Stimulated activated naive B cell treated with anti-CD40 and anti-IgM and Interleukin-4, amounts not matched to agents 10 μg/mL and 1 μg/mL and 100 μg/mL, for 72 hours (primary cell): ENCODE data around the gene CPS1.

ENCODE experiments used
- ATAC-seq, 2 donors: fragments of 150-1000 bp; cut with Tn5 transposase; replicated peaks; 2 replicates each; pipeline ENCODE4 v1.10.0; 2021; ENCODE audit warnings: moderate library complexity in 1 of 2
- DNase-seq: peaks from one replicate; pipeline ENCODE4 v3.0.0; 2021
- H3K27ac Mint-ChIP-seq: one replicate; pipeline ENCODE4 v1.8.0; 2022; ENCODE audit warnings: mild to moderate bottlenecking, mixed read lengths
- H3K27me3 Mint-ChIP-seq, 2 donors: one replicate each; pipeline ENCODE4 v1.8.0; 2022; ENCODE audit warnings: mixed read lengths in 2 of 2
- H3K36me3 Mint-ChIP-seq, 2 donors: one replicate each; pipeline ENCODE4 v1.8.0; 2022; ENCODE audit warnings: mixed read lengths in 2 of 2, mild to moderate bottlenecking in 1 of 2
- H3K4me1 Mint-ChIP-seq, 2 donors: one replicate each; pipeline ENCODE4 v1.8.0; 2022; ENCODE audit warnings: mixed read lengths in 2 of 2, mild to moderate bottlenecking in 1 of 2
- H3K4me3 Mint-ChIP-seq, 2 donors: one replicate each; pipeline ENCODE4 v1.8.0; 2022; ENCODE audit warnings: mild to moderate bottlenecking in 2 of 2, mixed read lengths in 2 of 2, moderate library complexity in 1 of 2
- H3K9me3 Mint-ChIP-seq, 2 donors: one replicate each; pipeline ENCODE4 v1.8.0; 2022; ENCODE audit warnings: mixed read lengths in 2 of 2, mild to moderate bottlenecking in 1 of 2

Gene CPS1

GRCh38 chr2:210539578-210540416, 16.6 kb upstream of the CPS1 start:
- Mint-ChIP-seq H3K36me3 (no peaks in the 10 kb centered on the region), H3K27me3 (peaks cover 3 to 12% of the 10 kb centered on the region in 2 donors), H3K27ac (no peak overlapping the region), H3K9me3 (no peaks in the 10 kb centered on the region), H3K4me3 (no peak overlapping the region), H3K4me1 (no peaks in the 10 kb centered on the region)
- ATAC-seq, result no peak
- no peak for DNase-seq

GRCh38 chr2:210540471-210540870, 15.9 kb upstream of the CPS1 start:
- no peak overlapping the region for H3K27ac Mint-ChIP-seq
- DNase-seq (no peak), ATAC-seq (no peak)
- peaks cover 3 to 12% of the 10 kb centered on the region in 2 donors for H3K27me3 Mint-ChIP-seq
- H3K36me3 Mint-ChIP-seq, result no peaks in the 10 kb centered on the region
- no peaks in the 10 kb centered on the region for H3K4me1 Mint-ChIP-seq
- H3K9me3 Mint-ChIP-seq, result no peaks in the 10 kb centered on the region
- no peak overlapping the region for H3K4me3 Mint-ChIP-seq

- H3K9me3 Mint-ChIP-seq, result no peaks in the 10 kb centered on the region
- no peaks in the 10 kb centered on the region for H3K4me1 Mint-ChIP-seq
- DNase-seq, result no peak
Observed at GRCh38 chr2:210540900-210541289, 15.5 kb upstream of the CPS1 start.

GRCh38 chr2:210541290-210541902, 15.0 kb upstream of the CPS1 start:
- DNase-seq (no peak), ATAC-seq (no peak)
- Mint-ChIP-seq H3K4me3 (no peak overlapping the region), H3K4me1 (no peaks in the 10 kb centered on the region), H3K27ac (no peak overlapping the region), H3K36me3 (no peaks in the 10 kb centered on the region), H3K9me3 (no peaks in the 10 kb centered on the region), H3K27me3 (peaks cover 3 to 12% of the 10 kb centered on the region in 2 donors)

More at GRCh38 chr2:210540900-210541289, 15.5 kb upstream of the CPS1 start:
- no peak for ATAC-seq
- peaks cover 3 to 12% of the 10 kb centered on the region in 2 donors for H3K27me3 Mint-ChIP-seq
- H3K4me3 Mint-ChIP-seq, result no peak overlapping the region
- no peaks in the 10 kb centered on the region for H3K36me3 Mint-ChIP-seq
- H3K27ac Mint-ChIP-seq, result no peak overlapping the region

GRCh38 chr2:210544007-210544590, 12.3 kb upstream of the CPS1 start:
- H3K4me3 Mint-ChIP-seq, result no peak overlapping the region
- H3K27ac Mint-ChIP-seq, result no peak overlapping the region
- DNase-seq (no peak), ATAC-seq (no peak)
- peaks cover 3 to 14% of the 10 kb centered on the region in 2 donors for H3K27me3 Mint-ChIP-seq
- no peaks in the 10 kb centered on the region for H3K4me1 Mint-ChIP-seq
- no peaks in the 10 kb centered on the region for H3K36me3 Mint-ChIP-seq
- H3K9me3 Mint-ChIP-seq, result no peaks in the 10 kb centered on the region

- peaks cover 3 to 7% of the 10 kb centered on the region in 2 donors for H3K27me3 Mint-ChIP-seq
- DNase-seq, result no peak
- no peak for ATAC-seq
- no peaks in the 10 kb centered on the region for H3K36me3 Mint-ChIP-seq
- H3K4me1 Mint-ChIP-seq, result no peaks in the 10 kb centered on the region
- no peaks in the 10 kb centered on the region for H3K9me3 Mint-ChIP-seq
- no peak overlapping the region for H3K27ac Mint-ChIP-seq
- no peak overlapping the region for H3K4me3 Mint-ChIP-seq
Observed at GRCh38 chr2:210544831-210545230, 11.6 kb upstream of the CPS1 start.

- no peak overlapping the region for H3K4me3 Mint-ChIP-seq
- H3K27ac Mint-ChIP-seq, result no peak overlapping the region
- H3K9me3 Mint-ChIP-seq, result no peaks in the 10 kb centered on the region
- ATAC-seq (no peak), DNase-seq (no peak)
- H3K36me3 Mint-ChIP-seq, result no peaks in the 10 kb centered on the region
- H3K27me3 Mint-ChIP-seq, result peaks cover 3 to 5% of the 10 kb centered on the region in 2 donors
- H3K4me1 Mint-ChIP-seq, result no peaks in the 10 kb centered on the region
Observed at GRCh38 chr2:210546424-210547208, 9.8 kb upstream of the CPS1 start.

- H3K27ac Mint-ChIP-seq, result no peak overlapping the region
- ATAC-seq (no peak), DNase-seq (no peak)
- no peaks in the 10 kb centered on the region for H3K36me3 Mint-ChIP-seq
- H3K9me3 Mint-ChIP-seq, result no peaks in the 10 kb centered on the region
- H3K4me1 Mint-ChIP-seq, result no peaks in the 10 kb centered on the region
- H3K27me3 Mint-ChIP-seq, result peaks cover 3 to 5% of the 10 kb centered on the region in 2 donors
- H3K4me3 Mint-ChIP-seq, result no peak overlapping the region
Observed at GRCh38 chr2:210548031-210548430, 8.4 kb upstream of the CPS1 start.

GRCh38 chr2:210548878-210549384, 7.5 kb upstream of the CPS1 start:
- Mint-ChIP-seq H3K36me3 (no peaks in the 10 kb centered on the region), H3K27ac (no peak overlapping the region), H3K9me3 (no peaks in the 10 kb centered on the region), H3K27me3 (peaks cover under 1 to 5% of the 10 kb centered on the region in 2 donors), H3K4me3 (no peak overlapping the region), H3K4me1 (no peaks in the 10 kb centered on the region)
- DNase-seq (no peak), ATAC-seq (no peak)

GRCh38 chr2:210551001-210551400, 5.4 kb upstream of the CPS1 start:
- no peak overlapping the region for H3K27ac Mint-ChIP-seq
- H3K36me3 Mint-ChIP-seq, result no peaks in the 10 kb centered on the region
- no peak overlapping the region for H3K4me3 Mint-ChIP-seq
- H3K9me3 Mint-ChIP-seq, result no peaks in the 10 kb centered on the region
- DNase-seq (no peak), ATAC-seq (no peak)
- no peaks in the 10 kb centered on the region for H3K4me1 Mint-ChIP-seq
- peaks cover 4 to 5% of the 10 kb centered on the region in 2 donors for H3K27me3 Mint-ChIP-seq

GRCh38 chr2:210553373-210553772, 3.0 kb upstream of the CPS1 start:
- no peak for DNase-seq

GRCh38 chr2:210555555-210555954, 844 bp upstream of the CPS1 start:
- no peaks in the 10 kb centered on the region for H3K9me3 Mint-ChIP-seq
- no peak overlapping the region for H3K4me3 Mint-ChIP-seq
- ATAC-seq, result no peak
- no peak for DNase-seq
- no peaks in the 10 kb centered on the region for H3K36me3 Mint-ChIP-seq
- no peak overlapping the region for H3K27ac Mint-ChIP-seq
- H3K4me1 Mint-ChIP-seq, result no peaks in the 10 kb centered on the region
- peaks cover 0 to 7% of the 10 kb centered on the region in 2 donors for H3K27me3 Mint-ChIP-seq

More at GRCh38 chr2:210553373-210553772, 3.0 kb upstream of the CPS1 start:
- Mint-ChIP-seq H3K4me1 (no peaks in the 10 kb centered on the region), H3K36me3 (no peaks in the 10 kb centered on the region), H3K27me3 (peaks cover 5 to 7% of the 10 kb centered on the region in 2 donors), H3K27ac (no peak overlapping the region), H3K4me3 (no peak overlapping the region), H3K9me3 (no peaks in the 10 kb centered on the region)
- ATAC-seq, result no peak

GRCh38 chr2:210557721-210558120, 1.3 kb downstream of the CPS1 start:
- Mint-ChIP-seq H3K9me3 (no peaks in the 10 kb centered on the region), H3K27ac (no peak overlapping the region), H3K4me1 (no peaks in the 10 kb centered on the region), H3K36me3 (no peaks in the 10 kb centered on the region), H3K27me3 (peaks cover 0 to 7% of the 10 kb centered on the region in 2 donors), H3K4me3 (no peak overlapping the region)
- DNase-seq, result no peak
- no peak for ATAC-seq

GRCh38 chr2:210558708-210559107, 2.3 kb downstream of the CPS1 start:
- Mint-ChIP-seq H3K27ac (no peak overlapping the region), H3K9me3 (no peaks in the 10 kb centered on the region), H3K4me3 (no peak overlapping the region), H3K27me3 (peaks cover 0 to 7% of the 10 kb centered on the region in 2 donors), H3K36me3 (no peaks in the 10 kb centered on the region), H3K4me1 (no peaks in the 10 kb centered on the region)
- ATAC-seq (no peak), DNase-seq (no peak)
